Inferior parietal cortex (tissue), 1 donor: ENCODE data around the gene POTEB3.
"Not testable (repeated sequence)": the region's sequence is repeated elsewhere in the genome, so short reads cannot be mapped to it uniquely, and the experiment has no call there.

Experiments used
- DNase-seq: peaks from one replicate; pipeline ENCODE4 v3.0.0-alpha.2; 2016; ENCODE audit errors: extremely low spot score

POTEB3 gene

GRCh38 chr15:21440399-21440798, at the start of gene POTEB3:
TSS of gene POTEB3 (minus strand) at chr15:21440499. CDS start at chr15:21440011, 488 bp downstream.
- DNase-seq = not testable (repeated sequence)

GRCh38 chr15:21453683-21454082, 13.4 kb upstream of the POTEB3 start:
- not testable (repeated sequence) for DNase-seq

- not testable (repeated sequence) for DNase-seq
These were observed 11.7 kb upstream of the POTEB3 start for GRCh38 chr15:21451920-21452563.

GRCh38 chr15:21451487-21451886, 11.2 kb upstream of the POTEB3 start:
- DNase-seq = not testable (repeated sequence)

DNA sequence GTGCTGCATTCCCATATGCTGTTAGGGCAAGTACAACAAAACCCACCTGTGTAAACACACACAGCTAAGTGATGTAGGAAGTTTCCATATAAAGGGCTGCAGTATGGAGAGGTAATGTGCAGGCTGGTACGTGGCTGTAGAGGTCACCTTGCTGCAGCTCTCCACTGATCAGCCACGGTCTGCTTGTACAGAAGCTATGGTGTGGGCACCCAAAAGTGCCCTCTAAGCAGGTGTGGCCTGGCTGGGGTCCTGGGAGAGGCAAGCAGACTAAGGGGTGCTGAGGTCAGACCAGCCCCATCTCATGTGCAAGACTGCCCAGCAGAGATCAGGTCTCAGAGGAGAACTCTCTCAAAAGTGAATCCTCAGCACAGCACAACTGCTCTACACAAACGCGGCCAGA, 32.9 kb downstream of the POTEB3 start:
- not testable (repeated sequence) for DNase-seq

DNA sequence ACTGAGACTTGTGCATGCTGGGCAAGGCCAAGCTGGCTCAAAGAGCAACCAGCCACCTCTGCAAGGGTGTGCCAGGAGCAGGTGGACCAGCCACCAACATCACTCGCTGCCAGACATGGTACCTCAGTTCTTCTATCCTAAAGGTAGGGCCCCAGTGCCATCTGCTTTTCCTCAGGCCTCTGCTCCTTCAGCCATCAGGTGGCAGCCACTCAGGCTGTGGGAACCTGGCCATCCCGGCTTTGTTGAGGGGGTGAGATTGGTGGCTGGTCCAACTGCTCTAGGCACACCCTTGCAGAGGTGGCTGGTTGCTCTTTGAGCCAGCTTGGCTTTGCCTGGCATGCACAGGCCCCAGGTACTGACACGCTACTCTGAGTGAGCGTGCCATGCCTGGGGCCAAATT, 38.8 kb downstream of the POTEB3 start:
- not testable (repeated sequence) for DNase-seq

DNA sequence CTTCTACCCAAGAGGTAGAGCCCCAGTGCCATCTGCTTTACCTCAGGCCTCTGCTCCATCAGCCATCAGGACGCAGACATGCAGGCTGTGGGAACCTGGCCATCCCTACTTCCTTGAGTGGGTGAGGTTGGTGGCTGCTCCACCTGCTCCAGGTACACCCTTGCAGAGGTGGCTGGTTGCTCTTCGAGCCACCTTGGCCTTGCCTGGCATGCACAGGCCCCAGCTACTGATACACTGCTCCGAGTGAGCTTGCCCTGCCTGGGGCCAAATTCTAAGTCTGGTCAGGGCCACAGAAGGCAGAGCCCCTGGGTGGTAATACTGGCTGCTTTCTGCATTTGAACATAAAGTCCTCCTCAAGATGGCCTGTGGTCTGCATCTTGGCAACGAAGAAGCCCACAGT, 41.2 kb downstream of the POTEB3 start:
- DNase-seq = not testable (repeated sequence)

DNA sequence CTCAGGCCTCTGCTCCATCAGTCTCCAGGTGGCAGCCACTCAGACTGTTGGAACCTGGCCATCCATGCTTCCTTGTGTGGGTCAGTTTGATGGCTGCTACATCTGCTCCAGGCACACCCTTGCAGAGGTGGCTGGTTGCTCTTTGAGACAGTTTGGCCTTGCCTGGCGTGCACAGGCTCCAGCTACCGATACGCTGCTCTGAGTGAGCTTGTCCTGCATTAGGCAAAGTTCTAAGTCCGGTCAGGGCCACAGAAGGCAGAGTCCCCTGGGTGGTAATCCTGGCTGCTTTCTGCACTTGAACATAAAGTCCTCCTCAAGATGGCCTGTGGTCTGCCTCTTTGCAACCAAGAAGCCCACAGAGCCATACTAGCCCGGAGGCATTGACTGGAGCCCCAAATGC, 41.8 kb downstream of the POTEB3 start:
- not testable (repeated sequence) for DNase-seq

DNA sequence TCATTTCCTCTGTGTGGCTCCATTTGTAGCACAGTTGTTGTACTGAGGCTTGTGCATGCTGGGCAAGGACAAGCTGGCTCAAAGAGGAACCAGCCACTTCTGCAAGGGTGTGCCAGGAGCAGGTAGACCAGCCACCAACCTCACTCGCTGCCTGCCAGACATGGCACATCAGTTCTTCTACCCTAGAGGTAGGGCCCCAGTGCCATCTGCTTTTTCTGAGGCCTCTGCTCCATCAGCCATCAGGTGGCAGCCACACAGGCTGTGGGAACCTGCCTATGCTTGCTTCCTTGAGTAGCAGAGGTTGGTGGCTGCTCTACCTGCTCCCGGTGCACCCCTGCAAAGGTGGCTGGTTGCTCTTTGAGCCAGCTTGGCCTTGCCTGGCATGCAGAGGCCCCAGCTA, 42.6 kb downstream of the POTEB3 start:
- DNase-seq = not testable (repeated sequence)

DNA sequence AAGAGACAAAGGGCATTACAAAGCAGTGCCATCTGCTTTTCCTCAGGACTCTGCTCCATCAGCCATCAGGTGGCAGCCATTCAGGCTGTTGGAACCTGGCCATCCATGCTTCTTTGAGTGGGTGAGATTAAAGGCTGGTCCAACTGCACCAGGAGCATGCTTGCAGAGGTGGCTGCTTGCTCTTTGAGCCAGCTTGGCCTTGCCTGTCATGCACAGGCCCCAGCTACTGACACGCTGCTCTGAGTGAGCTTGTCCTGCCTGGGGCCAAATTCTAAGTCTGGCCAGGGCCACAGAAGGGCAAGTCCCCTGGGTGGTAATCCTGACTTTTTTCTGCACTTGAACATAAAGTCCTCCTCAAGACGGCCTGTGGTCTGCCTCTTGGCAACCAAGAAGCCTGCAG, 43.1 kb downstream of the POTEB3 start:
- not testable (repeated sequence) for DNase-seq

- DNase-seq = not testable (repeated sequence)
These were observed 54.3 kb downstream of the POTEB3 start for GRCh38 chr15:21385961-21386360.

DNA sequence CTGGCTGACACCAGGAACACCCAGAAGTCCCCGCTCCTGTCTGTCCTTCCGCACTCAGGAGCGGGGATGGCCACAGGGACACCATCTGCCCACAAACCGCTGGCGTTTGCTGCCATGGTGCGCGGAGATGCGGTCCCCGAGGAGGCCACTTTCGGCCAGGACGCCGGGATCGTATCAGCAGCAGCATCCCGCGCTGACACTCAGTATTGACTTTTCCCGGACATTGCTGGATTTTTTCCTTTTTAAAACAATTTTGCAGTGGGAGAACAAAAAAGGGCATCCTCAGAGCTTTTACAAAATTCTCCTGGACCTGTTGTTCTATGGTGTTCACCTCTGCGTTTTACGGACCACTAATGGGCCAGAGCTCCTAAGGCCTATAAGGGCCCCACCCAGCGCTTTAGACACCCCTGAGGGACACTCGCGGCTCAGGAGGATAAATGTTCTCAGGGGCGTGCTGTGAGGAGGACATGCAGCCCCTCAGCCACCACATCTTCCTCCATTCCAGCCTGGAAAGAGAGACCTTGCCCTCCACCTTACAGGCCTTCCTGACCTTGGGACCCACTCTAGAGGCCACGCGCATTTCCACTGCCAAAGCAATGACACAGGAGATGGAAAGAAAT, 56.3 kb downstream of the POTEB3 start:
- not testable (repeated sequence) for DNase-seq

DNA sequence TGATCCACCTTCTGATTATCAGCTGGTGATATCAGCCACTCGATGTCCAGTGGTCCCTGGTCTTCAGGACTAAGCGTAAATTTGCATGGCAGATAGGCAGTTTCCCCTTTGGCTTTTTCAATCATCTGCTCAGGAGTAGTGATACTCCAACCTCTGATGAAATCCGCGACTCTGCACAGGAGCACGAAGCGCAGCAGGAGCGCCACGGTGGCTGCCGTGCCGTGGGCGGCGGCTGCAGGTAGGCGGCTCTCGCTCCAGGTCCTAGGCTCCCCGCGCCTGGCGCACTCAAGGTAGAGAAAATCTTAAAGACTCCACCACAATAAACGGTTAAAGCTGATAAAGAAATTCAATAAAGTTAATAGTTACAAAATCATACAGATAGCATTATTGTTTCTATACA, 66.6 kb downstream of the POTEB3 start:
- not testable (repeated sequence) for DNase-seq

GRCh38 chr15:21369177-21369576, 71.1 kb downstream of the POTEB3 start:
- not testable (repeated sequence) for DNase-seq

DNA sequence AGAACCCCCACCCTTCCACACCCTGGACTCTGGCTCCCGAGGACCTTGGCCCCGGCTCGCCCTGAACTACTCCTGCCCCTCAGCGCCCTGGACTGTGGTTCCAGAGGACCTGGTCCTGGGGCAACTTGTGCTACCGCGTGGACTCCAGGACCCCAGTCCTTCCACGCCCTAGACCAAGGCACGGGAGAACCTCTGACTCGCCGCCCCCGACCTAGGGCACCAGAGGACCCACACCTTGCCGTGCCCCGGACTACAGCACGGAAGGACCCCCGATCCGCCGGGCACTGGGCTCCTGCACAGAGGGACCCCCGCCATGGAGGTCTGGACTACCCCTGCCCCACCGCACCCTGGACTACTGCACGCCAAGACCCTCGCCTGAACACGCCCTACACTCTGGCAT, 71.7 kb downstream of the POTEB3 start:
- not testable (repeated sequence) for DNase-seq
